GM10847 (cell line): ENCODE results near the gene ANKS1B.

Experiments used
- POLR2A ChIP-seq: IDR thresholded peaks from 2 replicates; pipeline ENCODE4 v1.6.1; 2011; ENCODE audit not compliant: insufficient read length; ENCODE audit errors: extremely low read depth

The ANKS1B gene

DNA sequence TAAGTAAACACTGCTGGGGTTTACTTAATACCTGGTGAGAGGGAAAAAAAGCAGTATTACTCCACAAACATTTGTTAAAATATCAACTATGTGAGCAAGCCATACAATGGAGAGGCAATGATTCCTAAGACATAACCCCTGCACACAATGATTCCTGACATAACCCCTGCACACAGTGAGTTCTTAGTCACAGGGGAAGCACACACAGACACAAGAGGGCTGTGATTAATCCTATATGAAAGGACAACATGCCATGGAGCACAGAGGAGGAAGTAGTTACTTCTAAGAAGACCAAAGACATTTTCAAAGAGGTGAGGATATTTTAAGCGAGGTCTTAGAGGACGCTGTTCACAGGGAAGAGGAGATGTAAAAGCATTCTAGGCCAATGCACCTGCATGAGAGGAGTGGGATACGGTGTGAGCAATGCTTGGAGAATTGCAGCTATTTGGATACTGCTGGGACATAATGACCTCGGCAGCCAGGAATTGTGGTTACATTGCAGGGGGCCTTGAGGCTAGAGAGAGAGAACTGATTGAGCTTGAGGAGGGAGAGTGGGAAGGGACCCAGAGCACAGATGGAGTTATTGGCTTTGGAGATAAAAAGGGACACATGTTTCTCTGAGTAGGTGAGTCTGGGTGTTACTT, 1127.7 kb downstream of the ANKS1B start:
- TF ChIP-seq POLR2A, result no peak

- no peak for TF ChIP-seq POLR2A
Measured at GRCh38 chr12:98852181-98852580, 1132.6 kb downstream of the ANKS1B start.

DNA sequence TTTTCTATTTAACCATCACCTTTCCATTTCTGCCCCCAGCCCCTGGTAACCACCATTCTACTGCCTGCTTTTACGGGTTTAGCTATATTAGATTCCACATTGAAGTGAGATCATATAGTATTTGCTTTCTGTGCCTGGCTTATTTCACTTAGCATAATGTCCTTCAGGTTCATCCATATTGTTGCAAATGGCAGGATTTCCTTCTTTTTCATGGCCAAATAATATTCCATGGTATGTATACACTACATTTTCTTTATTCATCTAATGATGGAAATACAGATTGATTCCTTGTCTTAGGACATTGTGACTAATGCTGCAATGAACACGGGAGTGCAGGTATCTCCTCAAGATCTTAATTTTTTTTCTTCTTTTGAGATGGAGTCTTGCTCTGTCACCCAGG, 1137.5 kb downstream of the ANKS1B start:
- TF ChIP-seq POLR2A, result no peak

- TF ChIP-seq POLR2A, result no peak
Measured at GRCh38 chr12:98845957-98846356, 1138.8 kb downstream of the ANKS1B start.

GRCh38 chr12:98840325-98840724, 1144.4 kb downstream of the ANKS1B start:
- TF ChIP-seq POLR2A, result no peak

DNA sequence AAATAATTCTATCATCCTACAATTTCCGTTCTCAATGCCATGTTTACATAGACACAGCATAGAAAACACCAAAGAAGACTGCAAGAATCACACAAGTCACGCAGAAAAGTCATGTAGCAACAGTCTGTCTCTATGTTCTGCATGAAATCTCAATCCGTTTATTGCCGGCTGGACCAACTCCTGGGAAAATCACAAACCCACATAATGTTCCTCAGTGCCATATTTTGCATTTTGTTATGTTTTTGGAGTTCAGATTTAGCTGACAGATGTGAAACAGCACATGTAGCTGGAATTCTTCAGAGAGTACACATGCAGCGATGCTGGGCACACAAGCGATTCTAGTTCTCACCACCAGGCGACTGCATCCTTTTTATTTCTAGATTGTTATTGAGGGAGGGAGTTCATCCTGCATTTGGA, 1146.5 kb downstream of the ANKS1B start:
- no peak for TF ChIP-seq POLR2A

- TF ChIP-seq POLR2A, result no peak
Measured at GRCh38 chr12:98830657-98831056, 1154.1 kb downstream of the ANKS1B start.

DNA sequence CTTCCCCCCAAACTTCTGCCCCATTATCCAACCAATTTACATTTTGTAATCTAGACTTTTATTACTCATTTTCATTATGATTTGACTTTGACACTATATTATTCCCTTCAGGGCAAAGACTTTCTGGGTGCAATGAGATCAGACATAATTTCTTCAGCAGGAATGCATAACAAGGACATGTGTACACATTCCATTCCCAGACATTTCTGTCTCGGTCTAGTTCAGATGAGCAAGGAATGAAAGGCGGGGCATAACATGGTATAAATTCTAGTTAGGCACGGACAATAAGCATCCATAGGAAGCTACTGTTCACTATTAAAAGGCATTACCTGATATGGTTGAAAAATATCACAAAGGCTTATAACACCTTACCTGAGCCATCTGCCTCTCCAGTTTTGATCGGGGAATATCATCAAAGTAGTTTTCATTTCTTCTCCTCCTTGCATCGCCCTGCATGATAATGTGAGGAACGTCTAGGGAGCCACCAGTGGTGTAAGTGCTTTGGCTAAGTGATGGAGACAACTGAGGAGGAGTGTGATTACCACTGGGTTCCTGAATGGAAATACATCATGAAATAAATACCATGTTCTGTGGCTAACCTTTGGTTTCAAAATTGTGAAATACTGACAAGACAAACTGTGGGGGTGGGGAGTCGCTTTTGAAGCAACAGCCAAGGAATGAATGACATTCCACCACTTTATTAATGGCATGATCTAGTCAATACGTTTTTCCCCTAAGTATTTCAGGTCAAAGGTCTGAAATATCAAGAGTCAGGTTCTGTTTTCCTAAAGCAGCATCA, 1155.7 kb downstream of the ANKS1B start:
- TF ChIP-seq POLR2A, result no peak

DNA sequence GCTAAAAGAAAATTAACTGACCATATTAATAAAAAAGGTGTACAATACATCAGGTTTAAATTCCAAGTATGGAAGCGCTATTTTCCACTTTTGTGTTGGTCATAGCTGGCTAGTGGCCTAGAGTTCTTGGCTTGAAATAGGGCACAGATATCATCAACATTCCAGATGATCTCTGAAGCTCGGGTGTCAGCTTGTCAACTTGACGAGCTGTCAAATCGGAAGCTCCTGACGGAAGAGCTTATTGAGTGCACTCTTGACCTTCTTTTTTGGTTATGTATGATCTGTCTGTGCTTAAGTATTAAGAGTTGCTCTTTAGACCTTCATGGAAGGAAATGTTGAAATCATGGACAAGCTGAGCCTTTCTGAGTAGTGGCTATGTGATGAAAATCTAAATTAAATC, 1161.7 kb downstream of the ANKS1B start:
- no peak for TF ChIP-seq POLR2A

- no peak for TF ChIP-seq POLR2A
Measured at GRCh38 chr12:98821866-98822265, 1162.9 kb downstream of the ANKS1B start.

DNA sequence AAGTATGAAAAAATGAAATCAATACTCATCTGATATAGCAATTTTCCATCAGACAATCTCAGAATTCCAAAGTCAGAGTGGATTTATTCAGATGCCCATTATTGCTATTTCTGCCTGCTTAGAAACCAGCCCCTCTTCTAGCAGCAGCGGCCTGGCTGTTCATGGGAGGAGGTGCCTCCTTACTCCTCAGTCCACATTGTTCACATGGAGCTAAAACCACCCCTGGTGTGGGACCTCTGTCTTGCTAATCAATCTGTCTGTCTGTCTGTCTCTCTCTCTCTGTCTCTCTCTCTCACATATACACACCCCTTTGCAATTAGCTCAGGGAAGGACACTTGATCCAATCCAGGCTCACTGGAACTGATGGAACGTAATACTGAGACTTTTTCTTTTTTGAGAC, 1163.5 kb downstream of the ANKS1B start:
- TF ChIP-seq POLR2A, result no peak

DNA sequence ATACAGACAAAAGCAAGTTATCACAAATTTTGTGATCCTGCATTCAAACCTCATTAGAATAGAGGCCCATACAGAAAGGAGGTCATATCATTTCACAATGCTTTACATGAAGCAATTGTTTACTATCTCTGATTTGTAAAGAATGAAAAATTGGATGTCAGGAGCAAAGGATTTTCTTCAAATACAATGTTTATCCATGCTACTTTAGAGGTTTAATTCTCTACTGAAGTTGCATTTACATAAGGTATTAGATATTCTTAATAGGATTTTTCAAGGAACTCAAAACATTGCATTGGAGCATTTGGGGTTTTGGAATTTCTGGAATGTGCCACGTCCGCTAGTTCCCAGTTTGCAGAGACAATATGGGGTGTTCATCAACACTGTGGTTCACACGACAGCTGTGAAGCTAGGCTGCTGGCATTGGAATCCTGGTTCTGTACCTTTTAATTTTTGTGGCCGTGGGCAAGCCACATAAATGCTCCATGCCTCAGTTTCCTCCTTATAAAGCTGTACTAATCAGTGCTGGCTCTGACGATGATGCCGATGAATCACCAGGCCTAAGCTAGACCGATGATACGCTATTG, 1164.8 kb downstream of the ANKS1B start:
- no peak for TF ChIP-seq POLR2A

DNA sequence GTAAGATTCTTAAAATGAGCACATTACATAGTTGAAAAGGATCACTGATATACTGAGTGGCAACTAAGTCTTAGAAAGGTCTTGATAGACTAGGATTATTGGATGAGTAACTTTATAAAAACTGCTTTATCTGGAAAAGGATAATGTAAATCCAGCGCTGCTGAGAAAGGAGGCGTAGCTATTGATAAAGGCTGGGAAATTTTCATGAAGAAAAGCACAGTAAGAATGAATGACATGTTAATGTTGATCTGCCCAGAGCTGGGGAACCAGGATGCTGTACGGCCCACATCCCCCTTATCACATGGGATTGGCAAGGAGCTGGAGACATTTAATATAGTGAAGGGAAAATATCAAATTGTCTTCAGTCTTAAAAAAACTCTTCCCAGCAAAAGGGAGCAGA, 1165.7 kb downstream of the ANKS1B start:
- TF ChIP-seq POLR2A, result no peak

- no peak for TF ChIP-seq POLR2A
Measured at GRCh38 chr12:98818239-98818638, 1166.5 kb downstream of the ANKS1B start.

DNA sequence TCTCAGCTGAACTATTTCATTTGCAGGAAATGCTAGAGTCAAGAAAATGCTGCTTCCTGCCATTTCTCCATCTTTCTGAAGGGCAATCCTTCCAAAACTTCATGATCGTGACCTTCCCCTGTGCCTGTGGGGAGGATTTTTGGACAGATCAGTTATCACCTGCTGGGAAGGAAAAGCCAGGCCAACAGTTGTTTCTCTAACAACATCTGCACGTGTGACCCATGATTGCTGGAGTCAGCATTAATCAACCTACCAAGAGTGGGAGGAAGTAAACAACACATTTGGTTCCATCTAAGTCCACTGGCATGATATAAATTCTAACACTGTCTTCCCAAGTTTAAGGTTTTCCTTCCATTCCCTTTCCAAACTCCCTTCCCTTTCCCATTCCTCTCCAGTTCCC, 1167.0 kb downstream of the ANKS1B start:
- TF ChIP-seq POLR2A, result no peak

GRCh38 chr12:98816720-98817119, 1168.0 kb downstream of the ANKS1B start:
- TF ChIP-seq POLR2A, result no peak
